B cell (primary cell): Measurements from ENCODE around the gene RSPRY1. TPM values are rescaled to one million over a fixed set of nuclear protein-coding genes. Genes with fewer than 3 reads are reported as not detected.

ENCODE experiments used
- ATAC-seq: fragments of 200-7000 bp; cut with Tn5 transposase; one replicate; pipeline ENCODE4 v1.10.0; 2021; ENCODE audit warnings: low read depth, mild to moderate bottlenecking, moderate number of reproducible peaks, moderate library complexity
- CTCF ChIA-PET: fragments of 350-600 bp; sonication (Branson Sonifier 250); formaldehyde crosslinking; loops from one replicate; lab custom pipeline; 2021; ENCODE audit warnings: antibody characterized with exemption, inconsistent platforms; lab: Charles Lee
- POLR2A ChIA-PET: fragments of 350-600 bp; sonication (Branson Sonifier 250); formaldehyde crosslinking; loops from one replicate; lab custom pipeline; 2021; ENCODE audit warnings: antibody characterized with exemption; lab: Charles Lee
- DNase-seq: peaks from one replicate; pipeline ENCODE4 v3.0.0; 2013
- H2AFZ ChIP-seq: 2 replicates; pipeline ENCODE4 v1.6.1; 2012; ENCODE audit warnings: mild to moderate bottlenecking, low read depth, low read length; ENCODE audit not compliant: insufficient read depth, poor library complexity, severe bottlenecking
- H3K27ac ChIP-seq, 2 donors: 1 replicate in 1 of 2; 2 replicates in 1 of 2; pipeline ENCODE4 v1.5.1; 2012 to 2013; ENCODE audit warnings: low read length in 2 of 2, mild to moderate bottlenecking in 2 of 2, moderate library complexity in 1 of 2
- H3K27me3 ChIP-seq, 4 experiments: fragments of 200-600 bp in 1 of 4; sonication (generic) in 1 of 4; replicated peaks in 1 of 4; 1 replicate in 2 of 4; 2 replicates in 2 of 4; pipeline versions ENCODE4 v1.6.1 to v1.7.0; 2013 to 2016; ENCODE audit warnings: low read length in 3 of 4, mild to moderate bottlenecking in 2 of 4, mixed read lengths in 1 of 4, moderate library complexity in 1 of 4; ENCODE audit not compliant: insufficient read depth in 4 of 4, control insufficient read depth in 3 of 4; ENCODE audit errors: control extremely low read depth in 1 of 4
- H3K36me3 ChIP-seq, 2 experiments: replicated peaks in 1 of 2; 1 replicate in 1 of 2; 2 replicates in 1 of 2; pipeline versions ENCODE4 v1.6.1 to v1.7.1; 2013; ENCODE audit warnings: low read length in 1 of 2; ENCODE audit not compliant: insufficient read depth in 2 of 2, control insufficient read depth in 1 of 2; ENCODE audit errors: control extremely low read depth in 1 of 2, extremely low read depth in 1 of 2
- H3K4me1 ChIP-seq, 2 donors: fragments of 200-600 bp in 1 of 2; sonication (generic) in 1 of 2; 1 replicate in 1 of 2; 2 replicates in 1 of 2; pipeline versions ENCODE4 v1.5.1 to v1.6.1; 2013 to 2017; ENCODE audit warnings: low read length in 2 of 2; ENCODE audit not compliant: control insufficient read depth in 2 of 2, insufficient read depth in 2 of 2
- H3K4me2 ChIP-seq: replicated peaks from 2 replicates; pipeline ENCODE3; 2012; ENCODE audit warnings: mild to moderate bottlenecking, low read depth, low read length; ENCODE audit not compliant: poor library complexity, severe bottlenecking
- H3K4me3 ChIP-seq, 5 experiments: fragments of 200-600 bp in 1 of 5; sonication (generic) in 1 of 5; 1 replicate in 3 of 5; 2 replicates in 2 of 5; pipeline versions ENCODE4 v1.5.1 to v1.7.0; 2011 to 2016; ENCODE audit warnings: low read length in 4 of 5, mild to moderate bottlenecking in 4 of 5, low read depth in 2 of 5, control low read depth in 1 of 5, moderate library complexity in 1 of 5; ENCODE audit not compliant: insufficient read depth in 1 of 5; ENCODE audit errors: control extremely low read depth in 1 of 5, extremely low read depth in 1 of 5
- H3K79me2 ChIP-seq: fragments of 200-600 bp; sonication (generic); one replicate; pipeline ENCODE4 v1.6.0; 2016; ENCODE audit warnings: low read length; ENCODE audit not compliant: control insufficient read depth, insufficient read depth
- H3K9ac ChIP-seq: fragments of 200-600 bp; sonication (generic); 2 replicates; pipeline ENCODE4 v1.6.1; 2017; ENCODE audit warnings: mild to moderate bottlenecking, low read length, moderate library complexity
- H3K9me3 ChIP-seq, 3 donors: one replicate each; pipeline versions ENCODE4 v1.6.1 to v1.7.1; 2013; ENCODE audit warnings: low read length in 2 of 3; ENCODE audit not compliant: control insufficient read depth in 2 of 3, insufficient read depth in 1 of 3; ENCODE audit errors: control extremely low read depth in 1 of 3
- H4K20me1 ChIP-seq: 2 replicates; pipeline ENCODE4 v1.6.0; 2012; ENCODE audit warnings: mild to moderate bottlenecking, low read length; ENCODE audit not compliant: insufficient read depth, control insufficient read depth, poor library complexity, severe bottlenecking
- H3K27ac Mint-ChIP-seq: one replicate; pipeline ENCODE4 v1.8.0; 2021; ENCODE audit warnings: mixed read lengths
- H3K27me3 Mint-ChIP-seq: one replicate; pipeline ENCODE4 v1.8.0; 2021; ENCODE audit warnings: mixed read lengths
- H3K4me1 Mint-ChIP-seq: one replicate; pipeline ENCODE4 v1.8.0; 2021; ENCODE audit warnings: mixed read lengths
- H3K4me3 Mint-ChIP-seq: one replicate; pipeline ENCODE4 v1.8.0; 2021; ENCODE audit warnings: mixed read lengths
- H3K9me3 Mint-ChIP-seq: one replicate; pipeline ENCODE4 v1.8.0; 2022; ENCODE audit warnings: mixed read lengths; ENCODE audit not compliant: insufficient read depth
- EZH2 ChIP-seq: IDR thresholded peaks from 2 replicates; pipeline ENCODE4 v1.6.1; 2012; ENCODE audit warnings: borderline replicate concordance, low read depth, mild to moderate bottlenecking, moderate library complexity, low read length; ENCODE audit not compliant: insufficient read depth, poor library complexity, severe bottlenecking
- WGBS: methylation state at CpG from one replicate; pipeline ENCODE4 v1.1.5; 2013; ENCODE audit warnings: missing lambda C conversion rate; ENCODE audit not compliant: insufficient coverage; 5-methylcytosine and 5-hydroxymethylcytosine counted together
- intact Hi-C: fragments of 100-400 bp; cut with micrococcal nuclease; formaldehyde crosslinking; loops from one replicate; pipeline ENCODE4 v1.10.0; 2022
- polyA plus RNA-seq: library from polyadenylated mRNA; depleted of rRNA; stranded (reverse); fragments of >200 nt; gene quantifications from 2 replicates; pipeline ENCODE4 v1.2.3, GENCODE V29; 2012
- total RNA-seq, 2 donors: library from RNA; stranded (reverse); fragments of 120-200 nt in 1 of 2; gene quantifications; 1 replicate in 1 of 2; 2 replicates in 1 of 2; pipeline versions ENCODE4 v1.2.3 to v1.2.4, GENCODE V29; 2013 to 2022
- TF ChIP-seq, protein P1 (sequence below): fragments of 200-600 bp; IDR thresholded peaks from one replicate; pipeline ENCODE4 v1.8.0; 2022; ENCODE audit warnings: antibody characterized with exemption, mild to moderate bottlenecking

RSPRY1 gene
- total and polyA plus RNA-seq, 2 donors (not counting 1 experiment from before 2014, with no cell fraction given): 9.6 to 38.4 TPM

DNA sequence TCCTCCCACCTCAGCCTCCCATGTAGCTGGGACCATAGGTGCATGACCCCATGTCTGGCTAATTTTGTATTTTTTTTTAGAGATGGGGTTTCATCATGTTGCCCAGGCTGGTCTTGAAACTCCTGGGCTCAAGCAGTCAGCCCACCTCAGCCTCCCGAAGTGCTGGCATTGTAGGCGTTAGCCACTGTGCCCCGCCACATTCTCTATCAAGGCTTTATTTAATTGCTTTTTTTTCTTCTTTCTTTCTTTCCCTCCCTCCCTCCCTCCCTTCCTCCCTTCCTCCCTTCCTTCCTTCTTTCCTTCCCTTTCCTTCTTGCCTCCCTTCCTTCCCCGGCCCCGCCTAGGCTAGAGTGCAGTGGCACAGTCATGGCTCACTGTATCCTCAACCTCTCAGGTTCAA is 23.7 kb downstream of the RSPRY1 start:
- Histone ChIP-seq H4K20me1 (peaks cover under 1% of the 10 kb centered on the region), H3K36me3 (peaks cover 15 to 64% of the 10 kb centered on the region in 2 experiments), H2AFZ (no peak overlapping the region), H3K79me2 (no peaks in the 10 kb centered on the region), H3K4me2 (no peak overlapping the region), H3K4me3 (no peak overlapping the region), H3K9me3 (peaks cover 0 to 3% (median 0%) of the 10 kb centered on the region in 3 donors), H3K27ac (no peak overlapping the region), H3K4me1 (no peaks in the 10 kb centered on the region), H3K9ac (no peak overlapping the region), H3K27me3 (no peaks in the 10 kb centered on the region)
- ChIA-PET CTCF (no interaction called here), POLR2A (no interaction called here)
- no peaks in the 10 kb centered on the region for H3K9me3 Mint-ChIP-seq
- H3K27ac Mint-ChIP-seq: no peak overlapping the region
- 94% methylated on average over 4 of the region's 5 CpGs for WGBS
- TF ChIP-seq, protein P1, sequence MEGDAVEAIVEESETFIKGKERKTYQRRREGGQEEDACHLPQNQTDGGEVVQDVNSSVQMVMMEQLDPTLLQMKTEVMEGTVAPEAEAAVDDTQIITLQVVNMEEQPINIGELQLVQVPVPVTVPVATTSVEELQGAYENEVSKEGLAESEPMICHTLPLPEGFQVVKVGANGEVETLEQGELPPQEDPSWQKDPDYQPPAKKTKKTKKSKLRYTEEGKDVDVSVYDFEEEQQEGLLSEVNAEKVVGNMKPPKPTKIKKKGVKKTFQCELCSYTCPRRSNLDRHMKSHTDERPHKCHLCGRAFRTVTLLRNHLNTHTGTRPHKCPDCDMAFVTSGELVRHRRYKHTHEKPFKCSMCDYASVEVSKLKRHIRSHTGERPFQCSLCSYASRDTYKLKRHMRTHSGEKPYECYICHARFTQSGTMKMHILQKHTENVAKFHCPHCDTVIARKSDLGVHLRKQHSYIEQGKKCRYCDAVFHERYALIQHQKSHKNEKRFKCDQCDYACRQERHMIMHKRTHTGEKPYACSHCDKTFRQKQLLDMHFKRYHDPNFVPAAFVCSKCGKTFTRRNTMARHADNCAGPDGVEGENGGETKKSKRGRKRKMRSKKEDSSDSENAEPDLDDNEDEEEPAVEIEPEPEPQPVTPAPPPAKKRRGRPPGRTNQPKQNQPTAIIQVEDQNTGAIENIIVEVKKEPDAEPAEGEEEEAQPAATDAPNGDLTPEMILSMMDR: no peak
- TF ChIP-seq EZH2: no peak
- H3K4me3 Mint-ChIP-seq: no peak overlapping the region
- intact Hi-C loops: no loop called here
- DNase-seq: no peak
- no peaks in the 10 kb centered on the region for H3K4me1 Mint-ChIP-seq
- no peaks in the 10 kb centered on the region for H3K27me3 Mint-ChIP-seq
- no peak for ATAC-seq

DNA sequence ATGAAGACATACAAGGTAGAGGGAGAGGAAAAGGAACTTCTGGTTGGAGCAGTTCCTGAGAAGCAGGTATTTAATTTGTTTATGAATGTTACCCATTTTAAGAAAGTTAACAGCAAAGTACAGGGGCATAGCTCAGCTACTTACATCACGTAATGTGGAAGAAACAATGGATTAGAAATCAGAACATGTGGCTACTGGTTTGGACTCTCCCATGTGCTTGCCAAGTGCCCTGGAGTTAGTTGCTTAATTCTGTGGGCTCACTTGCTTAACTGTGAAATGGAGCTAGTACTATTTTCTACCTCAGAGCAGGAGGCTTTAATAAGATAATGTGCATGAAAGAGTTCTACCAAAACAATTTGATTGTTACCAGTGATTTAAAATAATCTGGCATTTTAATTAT is 27.3 kb downstream of the RSPRY1 start:
- TF ChIP-seq, protein P1: no peak
- TF ChIP-seq EZH2: no peak
- no peaks in the 10 kb centered on the region for H3K4me1 Mint-ChIP-seq
- CTCF ChIA-PET: no interaction called here

More for the DNA sequence above, 27.3 kb downstream of the RSPRY1 start:
- WGBS: no CpG with 5 or more reads among the region's 1 CpG
- peaks cover 9 to 19% (median 12%) of the 10 kb centered on the region in 3 donors for H3K9me3 ChIP-seq
- H3K4me1 ChIP-seq: no peaks in the 10 kb centered on the region
- Mint-ChIP-seq H3K27me3 (no peaks in the 10 kb centered on the region), H3K9me3 (peaks cover 15% of the 10 kb centered on the region), H3K4me3 (no peak overlapping the region), H3K27ac (no peak overlapping the region)
- no peaks in the 10 kb centered on the region for H3K79me2 ChIP-seq
- no peaks in the 10 kb centered on the region for H4K20me1 ChIP-seq
- DNase-seq (no peak), ATAC-seq (no peak)
- no peak overlapping the region for H2AFZ ChIP-seq
- intact Hi-C loops: no loop called here
- POLR2A ChIA-PET: no interaction called here
- no peaks in the 10 kb centered on the region for H3K27me3 ChIP-seq
- no peak overlapping the region for H3K4me3 ChIP-seq
- no peak overlapping the region for H3K27ac ChIP-seq
- no peak overlapping the region for H3K4me2 ChIP-seq
- peaks cover 34 to 80% of the 10 kb centered on the region in 2 experiments for H3K36me3 ChIP-seq
- H3K9ac ChIP-seq: no peak overlapping the region
